Neural progenitor cell (in vitro differentiated cells): ENCODE measurements around the gene TTLL5.

ENCODE experiments used
- EZH2 ChIP-seq: fragments of 200-600 bp; sonication (generic); IDR thresholded peaks from 2 replicates; pipeline ENCODE4 v1.6.1; 2017; ENCODE audit warnings: antibody characterized with exemption, mild to moderate bottlenecking, moderate library complexity
- EZH2phosphoT487 ChIP-seq: fragments of 200-600 bp; sonication (generic); IDR thresholded peaks from 2 replicates; pipeline ENCODE4 v1.6.1; 2017; ENCODE audit warnings: antibody characterized with exemption
- TF ChIP-seq, protein P1 (sequence below): fragments of 200-600 bp; sonication (generic); IDR thresholded peaks from 2 replicates; pipeline ENCODE4 v1.5.1; 2017; ENCODE audit warnings: antibody characterized with exemption, mild to moderate bottlenecking

DNA sequence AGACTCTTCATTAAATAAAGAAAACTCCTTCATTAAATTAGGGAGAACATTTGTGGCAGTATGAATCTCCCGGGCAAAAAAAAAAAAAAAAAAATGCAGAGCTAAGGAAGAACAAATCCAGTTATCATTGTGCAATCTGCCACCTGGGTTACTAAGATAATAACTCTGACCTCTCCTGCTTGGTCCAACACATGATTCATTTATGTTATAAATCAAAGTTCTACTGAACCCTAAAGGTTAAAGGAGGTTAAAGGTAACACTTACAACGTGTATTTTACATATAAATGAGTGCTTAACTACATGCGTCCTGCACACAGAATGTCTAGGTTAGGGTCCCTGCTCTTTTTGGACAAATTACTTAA is 316.5 kb downstream of the TTLL5 start:
- TF ChIP-seq, protein P1, sequence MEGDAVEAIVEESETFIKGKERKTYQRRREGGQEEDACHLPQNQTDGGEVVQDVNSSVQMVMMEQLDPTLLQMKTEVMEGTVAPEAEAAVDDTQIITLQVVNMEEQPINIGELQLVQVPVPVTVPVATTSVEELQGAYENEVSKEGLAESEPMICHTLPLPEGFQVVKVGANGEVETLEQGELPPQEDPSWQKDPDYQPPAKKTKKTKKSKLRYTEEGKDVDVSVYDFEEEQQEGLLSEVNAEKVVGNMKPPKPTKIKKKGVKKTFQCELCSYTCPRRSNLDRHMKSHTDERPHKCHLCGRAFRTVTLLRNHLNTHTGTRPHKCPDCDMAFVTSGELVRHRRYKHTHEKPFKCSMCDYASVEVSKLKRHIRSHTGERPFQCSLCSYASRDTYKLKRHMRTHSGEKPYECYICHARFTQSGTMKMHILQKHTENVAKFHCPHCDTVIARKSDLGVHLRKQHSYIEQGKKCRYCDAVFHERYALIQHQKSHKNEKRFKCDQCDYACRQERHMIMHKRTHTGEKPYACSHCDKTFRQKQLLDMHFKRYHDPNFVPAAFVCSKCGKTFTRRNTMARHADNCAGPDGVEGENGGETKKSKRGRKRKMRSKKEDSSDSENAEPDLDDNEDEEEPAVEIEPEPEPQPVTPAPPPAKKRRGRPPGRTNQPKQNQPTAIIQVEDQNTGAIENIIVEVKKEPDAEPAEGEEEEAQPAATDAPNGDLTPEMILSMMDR, result no peak
- TF ChIP-seq EZH2 (no peak), EZH2phosphoT487 (no peak)
